ENCODE measurements around the gene PCNX2. TPM values are rescaled to one million over a fixed set of nuclear protein-coding genes. Genes with fewer than 3 reads are reported as not detected.

The PCNX2 gene
- total and polyA plus RNA-seq, 2 donors (not counting 3 experiments of a cell fraction or from before 2014, with no cell fraction given): 6.6 to 11.0 TPM

DNA sequence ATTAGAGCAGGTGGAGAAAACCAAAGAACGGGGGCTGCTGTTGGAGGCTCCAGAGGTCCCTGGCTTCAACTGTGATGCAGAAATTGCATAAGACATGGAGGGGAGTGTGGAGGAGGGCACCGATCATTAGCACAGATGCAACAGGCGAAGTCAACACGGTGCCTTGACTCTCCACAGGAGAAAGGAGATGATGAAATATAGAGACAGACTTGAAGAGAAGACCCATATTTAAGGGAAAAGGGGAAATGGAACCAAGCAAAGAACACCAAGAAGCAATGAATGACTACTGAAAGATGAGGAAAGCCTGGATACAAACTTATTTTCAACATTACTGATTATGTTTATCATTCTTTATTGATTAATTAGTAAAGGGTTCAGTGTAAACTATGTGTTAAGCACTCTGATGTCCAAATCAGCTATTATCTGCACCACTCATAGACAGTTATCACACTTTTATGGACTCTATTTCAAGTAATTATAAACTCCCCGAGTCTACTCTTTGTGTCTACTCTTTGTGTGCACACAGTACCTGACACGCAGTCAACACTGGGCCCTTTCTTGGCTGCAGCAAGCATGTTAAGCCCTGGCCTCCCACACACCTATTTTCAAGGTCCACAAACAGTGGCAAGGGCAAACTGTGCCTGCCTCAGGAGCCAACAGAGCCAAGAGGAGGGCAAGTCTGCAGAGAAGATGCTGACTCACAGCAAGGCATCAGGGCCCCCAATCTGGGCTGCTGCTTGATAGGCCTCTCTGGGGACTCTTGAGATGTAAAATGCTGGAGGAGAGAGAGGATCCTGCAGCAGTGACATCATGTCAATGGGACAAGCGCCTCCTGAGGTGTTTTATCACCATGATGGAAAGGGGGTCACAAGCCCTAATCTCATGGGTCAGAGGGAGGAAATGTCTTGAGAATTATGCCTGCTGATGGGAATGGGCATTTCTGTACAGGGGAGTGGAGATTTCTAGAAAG, 17.6 kb downstream of the PCNX2 start:
- Histone ChIP-seq H3K9me3 (replicated peaks; ENCODE audit: control insufficient read depth, insufficient read depth, low read length) (no peaks in the 10 kb centered on the region), H3K9me1 (replicated peaks; ENCODE audit: control insufficient read depth, extremely low read depth, insufficient read depth, low read length) (no peaks in the 10 kb centered on the region), H4K20me1 (replicated peaks; ENCODE audit: control insufficient read depth, extremely low read depth, insufficient read depth, low read length) (no peaks in the 10 kb centered on the region), H3K27ac (ENCODE audit: insufficient read depth, low read depth, low read length) (no peak overlapping the region), H3K4me3 (replicated peaks in 1 of 3; ENCODE audit: insufficient read depth in 1 of 3, low read depth in 1 of 3, low read length in 3 of 3) (no peak overlapping the region), H3K4me1 (ENCODE audit: control insufficient read depth, extremely low read depth, insufficient read depth, low read length) (no peaks in the 10 kb centered on the region), H3K9ac (replicated peaks; ENCODE audit: extremely low read depth, insufficient read depth, low read length) (no peak overlapping the region), H3K27me3 (ENCODE audit: control insufficient read depth in 2 of 2, insufficient read depth in 2 of 2, low read length in 2 of 2) (no peaks in the 10 kb centered on the region), H3K79me2 (ENCODE audit: control insufficient read depth, insufficient read depth, low read length) (no peaks in the 10 kb centered on the region), H2AFZ (ENCODE audit: low read depth, low read length) (no peak overlapping the region), H3K4me2 (ENCODE audit: insufficient read depth, low read length) (no peak overlapping the region), H3K36me3 (ENCODE audit: control insufficient read depth in 2 of 2, extremely low read depth in 1 of 2, insufficient read depth in 2 of 2, low read length in 2 of 2) (no peaks in the 10 kb centered on the region)
- dilution Hi-C loops (cut with MboI; ENCODE audit: extremely low pct_ligation_motif_present, low sequenced_read_pairs): no loop called here
- intact Hi-C loops (cut with micrococcal nuclease): no loop called here
- no peak for TF ChIP-seq JUN (IDR thresholded peaks at IDR 0.05; ENCODE audit: borderline replicate concordance, insufficient read depth, insufficient read length, low read depth)
- TF ChIP-seq GATA2 (IDR thresholded peaks at IDR 0.05; ENCODE audit: insufficient read depth, insufficient read length, low read depth, low read length): no peak
- TF ChIP-seq, protein P1, sequence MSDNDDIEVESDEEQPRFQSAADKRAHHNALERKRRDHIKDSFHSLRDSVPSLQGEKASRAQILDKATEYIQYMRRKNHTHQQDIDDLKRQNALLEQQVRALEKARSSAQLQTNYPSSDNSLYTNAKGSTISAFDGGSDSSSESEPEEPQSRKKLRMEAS (IDR thresholded peaks at IDR 0.05; ENCODE audit: insufficient read depth, insufficient read length): no peak
- no peak for TF ChIP-seq FOS (IDR thresholded peaks at IDR 0.05; ENCODE audit: borderline replicate concordance, insufficient read depth, low read length)
- TF ChIP-seq, protein P2, sequence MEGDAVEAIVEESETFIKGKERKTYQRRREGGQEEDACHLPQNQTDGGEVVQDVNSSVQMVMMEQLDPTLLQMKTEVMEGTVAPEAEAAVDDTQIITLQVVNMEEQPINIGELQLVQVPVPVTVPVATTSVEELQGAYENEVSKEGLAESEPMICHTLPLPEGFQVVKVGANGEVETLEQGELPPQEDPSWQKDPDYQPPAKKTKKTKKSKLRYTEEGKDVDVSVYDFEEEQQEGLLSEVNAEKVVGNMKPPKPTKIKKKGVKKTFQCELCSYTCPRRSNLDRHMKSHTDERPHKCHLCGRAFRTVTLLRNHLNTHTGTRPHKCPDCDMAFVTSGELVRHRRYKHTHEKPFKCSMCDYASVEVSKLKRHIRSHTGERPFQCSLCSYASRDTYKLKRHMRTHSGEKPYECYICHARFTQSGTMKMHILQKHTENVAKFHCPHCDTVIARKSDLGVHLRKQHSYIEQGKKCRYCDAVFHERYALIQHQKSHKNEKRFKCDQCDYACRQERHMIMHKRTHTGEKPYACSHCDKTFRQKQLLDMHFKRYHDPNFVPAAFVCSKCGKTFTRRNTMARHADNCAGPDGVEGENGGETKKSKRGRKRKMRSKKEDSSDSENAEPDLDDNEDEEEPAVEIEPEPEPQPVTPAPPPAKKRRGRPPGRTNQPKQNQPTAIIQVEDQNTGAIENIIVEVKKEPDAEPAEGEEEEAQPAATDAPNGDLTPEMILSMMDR (IDR thresholded peaks at IDR 0.05; ENCODE audit: extremely low read depth in 1 of 2, insufficient read depth in 1 of 2, low read depth in 1 of 2, low read length in 2 of 2): no peak
- TF ChIP-seq POLR2AphosphoS5 (IDR thresholded peaks at IDR 0.05; ENCODE audit: insufficient read depth, low read depth, low read length): no peak
- TF ChIP-seq EZH2 (IDR thresholded peaks at IDR 0.05; ENCODE audit: borderline replicate concordance, low read depth, low read length, severe bottlenecking): no peak
- TF ChIP-seq MYC (IDR thresholded peaks at IDR 0.05; ENCODE audit: low read depth, low read length): no peak
- TF ChIP-seq POLR2A (IDR thresholded peaks at IDR 0.05; ENCODE audit: low read depth, low read length): no peak
- no TSS peak for BruUV-seq (replicated peaks)
- FAIRE-seq: no peak
- CTCF ChIA-PET: no interaction called here
- POLR2A ChIA-PET: no interaction called here
- DNase-seq (ENCODE audit: low read depth, low spot score): no peak
